Measurements from ENCODE around the gene BSDC1. TPM values are rescaled to one million over a fixed set of nuclear protein-coding genes. Genes with fewer than 3 reads are reported as not detected.
A peak's percentile ranks its signal among the peaks of the same experiment; 100 is the strongest.

Gene BSDC1
- total RNA-seq, 1 experiment from 2014 or later = 44.3 TPM

GRCh38 chr1:32345289-32345827 lies 48.9 kb downstream of the BSDC1 start:
- ChIA-PET CTCF (interaction anchor here (1.5 to 2.0 kb wide), 2 partner anchors 97 to 130 kb away, joined by 5 to 9 read pairs; no protein-coding TSS in a partner anchor), POLR2A (interaction anchor here (0.7 to 1.1 kb wide), 2 partner anchors 10 to 116 kb away, joined by 3 to 4 read pairs; partner anchors contain the start of gene MARCKSL1)
- peaks cover 5% of the 10 kb centered on the region for H3K36me3 Mint-ChIP-seq
- no peak for ATAC-seq
- peaks cover 5% of the 10 kb centered on the region for H3K9me3 Mint-ChIP-seq
- DNase-seq (ENCODE audit: low spot score) = no peak
- TF ChIP-seq, protein P1, sequence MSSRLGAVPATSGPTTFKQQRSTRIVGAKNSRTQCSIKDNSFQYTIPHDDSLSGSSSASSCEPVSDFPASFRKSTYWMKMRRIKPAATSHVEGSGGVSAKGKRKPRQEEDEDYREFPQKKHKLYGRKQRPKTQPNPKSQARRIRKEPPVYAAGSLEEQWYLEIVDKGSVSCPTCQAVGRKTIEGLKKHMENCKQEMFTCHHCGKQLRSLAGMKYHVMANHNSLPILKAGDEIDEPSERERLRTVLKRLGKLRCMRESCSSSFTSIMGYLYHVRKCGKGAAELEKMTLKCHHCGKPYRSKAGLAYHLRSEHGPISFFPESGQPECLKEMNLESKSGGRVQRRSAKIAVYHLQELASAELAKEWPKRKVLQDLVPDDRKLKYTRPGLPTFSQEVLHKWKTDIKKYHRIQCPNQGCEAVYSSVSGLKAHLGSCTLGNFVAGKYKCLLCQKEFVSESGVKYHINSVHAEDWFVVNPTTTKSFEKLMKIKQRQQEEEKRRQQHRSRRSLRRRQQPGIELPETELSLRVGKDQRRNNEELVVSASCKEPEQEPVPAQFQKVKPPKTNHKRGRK (CRISPR knock-in tag; IDR thresholded peaks at IDR 0.05; ENCODE audit: borderline replicate concordance) = no peak
- TF ChIP-seq NFYB (CRISPR knock-in tag; conservative IDR thresholded peaks at IDR 0.05; ENCODE audit: low read depth) (no peak), OVOL2 (CRISPR knock-in tag; IDR thresholded peaks at IDR 0.05; ENCODE audit: borderline replicate concordance) (no peak), ATF2 (CRISPR knock-in tag; IDR thresholded peaks at IDR 0.05; ENCODE audit: borderline replicate concordance, low read depth) (no peak), GABPB1 (CRISPR knock-in tag; IDR thresholded peaks at IDR 0.05) (no peak; the same call in 1 of the 2 replicates), CREM (CRISPR knock-in tag; IDR thresholded peaks at IDR 0.05) (no peak), RELA (CRISPR knock-in tag; IDR thresholded peaks at IDR 0.05; ENCODE audit: borderline replicate concordance) (no peak), EMX1 (CRISPR knock-in tag; IDR thresholded peaks at IDR 0.05) (no peak), NFE2L1 (CRISPR knock-in tag; IDR thresholded peaks at IDR 0.05) (no peak), HMGA2 (CRISPR knock-in tag; IDR thresholded peaks at IDR 0.05) (no peak), IRF2 (CRISPR knock-in tag; IDR thresholded peaks at IDR 0.05; ENCODE audit: borderline replicate concordance, low read depth) (no peak), NR3C1 (CRISPR knock-in tag; conservative IDR thresholded peaks at IDR 0.05; ENCODE audit: low read depth) (no peak), FOXJ3 (CRISPR knock-in tag; IDR thresholded peaks at IDR 0.05; ENCODE audit: borderline replicate concordance) (no peak)
- TF ChIP-seq, protein P2, sequence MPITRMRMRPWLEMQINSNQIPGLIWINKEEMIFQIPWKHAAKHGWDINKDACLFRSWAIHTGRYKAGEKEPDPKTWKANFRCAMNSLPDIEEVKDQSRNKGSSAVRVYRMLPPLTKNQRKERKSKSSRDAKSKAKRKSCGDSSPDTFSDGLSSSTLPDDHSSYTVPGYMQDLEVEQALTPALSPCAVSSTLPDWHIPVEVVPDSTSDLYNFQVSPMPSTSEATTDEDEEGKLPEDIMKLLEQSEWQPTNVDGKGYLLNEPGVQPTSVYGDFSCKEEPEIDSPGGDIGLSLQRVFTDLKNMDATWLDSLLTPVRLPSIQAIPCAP (CRISPR knock-in tag; IDR thresholded peaks at IDR 0.05) = no peak
- TF ChIP-seq, protein P3, sequence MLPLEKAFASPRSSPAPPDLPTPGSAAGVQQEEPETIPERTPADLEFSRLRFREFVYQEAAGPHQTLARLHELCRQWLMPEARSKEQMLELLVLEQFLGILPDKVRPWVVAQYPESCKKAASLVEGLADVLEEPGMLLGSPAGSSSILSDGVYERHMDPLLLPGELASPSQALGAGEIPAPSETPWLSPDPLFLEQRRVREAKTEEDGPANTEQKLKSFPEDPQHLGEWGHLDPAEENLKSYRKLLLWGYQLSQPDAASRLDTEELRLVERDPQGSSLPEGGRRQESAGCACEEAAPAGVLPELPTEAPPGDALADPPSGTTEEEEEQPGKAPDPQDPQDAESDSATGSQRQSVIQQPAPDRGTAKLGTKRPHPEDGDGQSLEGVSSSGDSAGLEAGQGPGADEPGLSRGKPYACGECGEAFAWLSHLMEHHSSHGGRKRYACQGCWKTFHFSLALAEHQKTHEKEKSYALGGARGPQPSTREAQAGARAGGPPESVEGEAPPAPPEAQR (CRISPR knock-in tag; IDR thresholded peaks at IDR 0.05) = no peak
- TF ChIP-seq, protein P4, sequence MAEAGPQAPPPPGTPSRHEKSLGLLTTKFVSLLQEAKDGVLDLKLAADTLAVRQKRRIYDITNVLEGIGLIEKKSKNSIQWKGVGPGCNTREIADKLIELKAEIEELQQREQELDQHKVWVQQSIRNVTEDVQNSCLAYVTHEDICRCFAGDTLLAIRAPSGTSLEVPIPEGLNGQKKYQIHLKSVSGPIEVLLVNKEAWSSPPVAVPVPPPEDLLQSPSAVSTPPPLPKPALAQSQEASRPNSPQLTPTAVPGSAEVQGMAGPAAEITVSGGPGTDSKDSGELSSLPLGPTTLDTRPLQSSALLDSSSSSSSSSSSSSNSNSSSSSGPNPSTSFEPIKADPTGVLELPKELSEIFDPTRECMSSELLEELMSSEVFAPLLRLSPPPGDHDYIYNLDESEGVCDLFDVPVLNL (CRISPR knock-in tag; IDR thresholded peaks at IDR 0.05; ENCODE audit: borderline replicate concordance, low read depth) = no peak
- H3K4me1 Mint-ChIP-seq = 0 out of 2 replicates have a peak, but pooled peaks cover 5% of the 10 kb centered on the region
- peak overlapping the region; percentile 14; the same call in 1 of the 2 replicates for H3K27ac Mint-ChIP-seq
- no peak overlapping the region for H3K4me3 Mint-ChIP-seq
- peaks cover 43% of the 10 kb centered on the region for H3K27me3 Mint-ChIP-seq (ENCODE audit: low read depth)

DNA sequence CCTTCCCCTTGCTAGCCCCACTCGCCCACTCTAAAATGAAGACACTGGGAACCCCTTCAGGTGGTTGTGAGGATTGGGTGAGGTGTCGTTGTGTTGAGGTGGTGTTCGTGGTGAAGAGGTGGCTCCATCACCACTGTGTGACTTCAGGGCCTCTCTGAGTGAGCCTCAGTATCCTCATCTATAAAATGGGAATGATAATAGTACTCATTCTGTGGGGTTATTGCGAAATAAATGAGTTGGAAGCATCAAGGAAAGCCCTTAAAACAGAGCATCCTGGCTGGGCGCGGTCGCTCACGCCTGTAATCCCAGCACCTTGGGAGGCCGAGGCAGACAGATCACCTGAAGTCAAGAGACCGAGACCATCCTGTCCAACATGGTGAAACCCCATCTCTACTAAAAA lies 51.5 kb downstream of the BSDC1 start:
- ATAC-seq (no peak), DNase-seq (ENCODE audit: low spot score) (no peak)
- H3K27ac Mint-ChIP-seq = no peak overlapping the region
- no peak overlapping the region for H3K4me3 Mint-ChIP-seq
- POLR2A ChIA-PET = no interaction called here
- peaks cover 11% of the 10 kb centered on the region for H3K4me1 Mint-ChIP-seq
- no peaks in the 10 kb centered on the region for H3K9me3 Mint-ChIP-seq
- CTCF ChIA-PET = interaction anchor here (0.9 to 2.2 kb wide), 3 partner anchors 9 to 94 kb away, joined by 3 to 21 read pairs (median 4); no protein-coding TSS in a partner anchor
- peaks cover 27% of the 10 kb centered on the region for H3K27me3 Mint-ChIP-seq (ENCODE audit: low read depth)
- H3K36me3 Mint-ChIP-seq = no peaks in the 10 kb centered on the region
- TF ChIP-seq FOXP1 (CRISPR knock-in tag; IDR thresholded peaks at IDR 0.05; ENCODE audit: borderline replicate concordance) = no peak
- TF ChIP-seq ZNF423 (CRISPR knock-in tag; IDR thresholded peaks at IDR 0.05) = no peak
- TF ChIP-seq CREB1 (CRISPR knock-in tag; IDR thresholded peaks at IDR 0.05) = no peak
- TF ChIP-seq AR (CRISPR knock-in tag; IDR thresholded peaks at IDR 0.05) = no peak
- TF ChIP-seq ZNF416 (CRISPR knock-in tag; IDR thresholded peaks at IDR 0.05) = no peak
- TF ChIP-seq JUN (CRISPR knock-in tag; IDR thresholded peaks at IDR 0.05) = no peak
